ENCODE results near the gene FAM240A.
"Not testable (repeated sequence)": the region's sequence is repeated elsewhere in the genome, so short reads cannot be mapped to it uniquely, and the experiment has no call there.

The FAM240A gene

DNA sequence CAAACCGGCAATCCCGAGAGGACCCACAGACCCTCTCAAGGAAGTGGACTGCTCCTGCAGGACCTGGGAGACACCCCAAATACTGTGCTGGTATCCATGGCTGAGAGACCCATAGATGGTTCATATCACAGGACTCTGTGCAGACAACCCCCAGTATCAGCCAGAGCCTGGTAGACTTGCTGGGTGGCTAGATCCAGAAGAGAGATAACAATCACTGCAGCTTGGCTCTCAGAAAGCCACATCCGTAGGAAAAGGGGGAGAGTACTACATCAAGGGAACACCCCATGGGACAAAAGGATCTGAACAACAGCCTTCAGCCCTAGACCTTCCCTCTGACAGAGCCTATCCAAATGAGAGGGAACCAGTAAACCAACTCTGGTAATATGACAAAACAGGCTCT lies 25.1 kb upstream of the FAM240A start:
- not testable (repeated sequence) for DNase-seq

DNA sequence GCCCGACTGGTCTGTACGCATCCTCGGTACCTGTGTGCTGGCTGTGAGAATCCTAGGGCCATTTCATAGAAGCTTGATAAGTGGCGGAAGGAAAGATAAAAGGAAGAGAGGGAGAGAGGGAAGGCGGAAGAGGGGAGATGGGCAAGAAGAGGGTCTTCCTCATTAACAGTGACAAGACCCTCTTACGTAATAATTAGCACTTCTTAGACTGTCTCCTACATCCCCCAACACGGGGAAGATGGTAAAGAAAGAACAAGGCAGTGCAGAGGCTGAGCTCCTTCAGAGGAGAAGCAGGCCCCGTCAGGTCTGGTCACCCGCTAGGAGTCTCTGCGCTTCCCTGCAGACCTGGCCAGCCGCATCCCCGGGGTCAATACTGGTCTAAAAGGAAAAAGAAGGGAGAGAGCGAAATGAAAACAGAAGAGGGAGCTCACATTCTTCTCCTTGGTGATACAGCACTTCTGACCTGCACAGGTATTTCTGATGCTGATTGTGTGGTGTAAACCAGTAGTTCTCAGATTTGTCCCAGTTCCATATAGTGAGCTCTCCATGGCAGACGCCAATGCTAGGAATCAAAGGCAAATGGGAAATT lies 19.0 kb upstream of the FAM240A start:
- DNase-seq, result no peak

DNA sequence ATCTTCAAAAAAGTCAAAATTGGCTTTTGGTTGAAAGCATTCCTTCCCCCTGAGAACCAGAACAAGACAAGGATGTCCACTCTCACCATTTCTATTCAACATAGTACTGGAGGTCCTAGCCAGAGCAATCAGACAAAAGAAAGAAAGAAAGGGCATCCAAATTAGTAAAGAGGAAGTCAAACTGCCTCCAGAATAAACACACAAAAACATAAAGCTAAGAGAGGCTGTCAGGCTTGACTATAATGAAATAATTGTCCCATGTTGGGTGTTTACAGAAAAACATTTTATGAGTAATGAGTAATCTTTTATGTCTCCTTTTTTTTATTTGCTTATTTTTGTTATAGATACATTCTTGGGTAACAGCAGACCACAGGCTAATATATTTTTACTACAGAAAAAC lies 18.3 kb upstream of the FAM240A start:
- DNase-seq, result no peak

DNA sequence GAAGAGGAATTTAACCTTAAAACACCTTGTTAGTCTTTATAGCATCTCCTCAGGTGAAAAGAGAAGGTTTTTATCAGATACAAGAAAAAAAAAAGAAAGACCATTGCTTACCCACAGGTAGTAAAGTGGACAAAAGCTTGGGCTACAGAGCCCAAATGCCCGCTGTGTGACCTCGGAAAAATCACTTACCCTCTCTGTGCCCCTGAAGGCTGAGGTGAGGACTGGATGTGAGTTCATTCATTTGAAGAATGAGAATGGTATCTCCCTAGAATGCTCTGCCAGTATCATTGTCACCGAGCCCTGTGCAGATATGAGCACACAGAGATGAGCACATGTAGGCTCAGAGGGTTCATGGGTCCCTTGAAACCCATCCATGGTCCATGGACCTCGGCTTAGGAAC lies 17.6 kb upstream of the FAM240A start:
- DNase-seq, result no peak

DNA sequence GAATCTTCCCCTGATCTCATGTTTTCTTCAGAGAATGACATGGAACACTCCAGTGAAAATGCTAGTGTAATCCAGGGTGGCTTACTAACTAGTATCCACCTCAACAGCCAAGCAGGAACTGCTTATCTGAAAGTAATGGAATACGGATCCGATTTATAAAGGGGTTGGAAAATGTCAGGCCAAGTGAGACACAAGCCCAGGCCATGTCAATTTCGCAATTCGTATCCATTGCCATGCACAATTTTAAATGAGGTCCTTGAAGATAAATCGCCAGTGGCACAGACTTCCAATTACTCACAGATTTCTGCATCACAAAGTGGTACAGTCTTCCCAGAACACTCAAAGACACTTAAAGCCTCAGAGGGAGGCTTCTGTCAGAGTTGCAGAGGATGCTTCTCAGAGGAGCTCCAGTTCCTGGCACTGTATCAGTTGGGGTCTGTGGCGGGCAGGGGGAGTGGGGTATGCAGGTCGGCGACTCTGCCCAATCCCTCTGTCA lies 16.5 kb upstream of the FAM240A start:
- no peak for DNase-seq

DNA sequence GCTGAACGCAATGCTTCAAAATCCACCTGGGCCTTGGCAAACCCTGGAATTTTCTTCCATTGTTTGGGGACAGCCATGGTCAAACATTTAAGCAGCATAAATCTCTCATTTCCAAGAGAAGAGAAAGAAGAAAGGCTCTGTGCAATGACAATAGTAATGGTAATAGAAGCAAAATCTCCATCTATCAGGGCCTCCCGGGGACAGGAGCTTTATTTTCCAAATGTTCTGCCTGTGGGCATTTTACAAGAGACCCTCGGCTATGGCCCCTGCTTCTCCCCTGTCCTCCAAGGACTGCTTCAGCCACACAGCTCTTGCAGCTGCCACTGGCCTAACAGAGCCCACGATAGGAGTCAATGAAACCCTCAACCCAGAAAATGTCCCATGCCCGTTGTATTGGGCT lies 12.7 kb upstream of the FAM240A start:
- DNase-seq, result no peak

DNA sequence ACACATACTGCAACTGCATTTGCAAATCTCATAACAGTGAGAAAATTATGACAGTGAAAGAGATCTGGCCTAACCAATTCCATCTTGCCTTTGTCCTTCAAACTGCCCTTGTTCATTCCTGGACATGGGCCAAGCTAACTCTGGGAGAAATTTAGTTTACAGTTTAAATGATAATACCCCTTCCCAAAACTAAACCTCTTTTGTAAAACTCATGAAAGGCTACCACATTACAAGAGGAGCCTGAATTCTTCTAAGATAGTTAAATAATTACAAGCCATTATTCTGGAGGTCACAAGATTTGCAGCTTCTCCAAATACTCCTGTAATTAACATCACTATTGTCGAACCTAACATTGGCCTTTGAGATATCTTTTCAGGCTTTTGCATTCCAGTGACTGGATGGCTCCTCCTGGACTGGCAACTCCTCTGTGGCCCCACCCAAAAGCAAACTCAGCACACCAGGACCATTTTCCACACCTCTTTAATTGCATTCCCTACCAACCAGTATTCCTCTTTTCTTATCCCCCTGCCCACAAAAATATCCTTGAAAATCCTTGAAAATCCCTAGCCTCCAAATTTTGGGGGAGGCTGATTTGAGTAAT lies 8.8 kb upstream of the FAM240A start:
- DNase-seq, result no peak

DNA sequence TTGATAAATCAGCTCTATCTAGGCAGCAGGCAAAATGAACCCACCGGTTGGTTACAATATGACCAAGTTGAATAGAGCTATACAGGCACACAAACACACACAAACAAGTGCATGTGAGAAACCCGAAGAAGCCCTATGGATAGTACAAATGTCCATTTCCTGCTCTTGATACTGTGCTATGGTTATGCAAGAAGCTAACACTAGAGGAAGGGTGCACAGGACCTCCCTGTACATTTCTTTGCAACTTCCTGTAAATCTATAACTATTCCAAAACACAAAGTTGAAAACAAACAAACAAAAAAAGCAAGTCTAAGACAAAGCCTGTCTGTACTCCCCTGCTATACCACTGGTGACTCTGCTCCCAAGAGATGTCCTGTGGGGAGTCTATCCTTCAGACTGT lies 8.2 kb upstream of the FAM240A start:
- DNase-seq, result no peak

DNA sequence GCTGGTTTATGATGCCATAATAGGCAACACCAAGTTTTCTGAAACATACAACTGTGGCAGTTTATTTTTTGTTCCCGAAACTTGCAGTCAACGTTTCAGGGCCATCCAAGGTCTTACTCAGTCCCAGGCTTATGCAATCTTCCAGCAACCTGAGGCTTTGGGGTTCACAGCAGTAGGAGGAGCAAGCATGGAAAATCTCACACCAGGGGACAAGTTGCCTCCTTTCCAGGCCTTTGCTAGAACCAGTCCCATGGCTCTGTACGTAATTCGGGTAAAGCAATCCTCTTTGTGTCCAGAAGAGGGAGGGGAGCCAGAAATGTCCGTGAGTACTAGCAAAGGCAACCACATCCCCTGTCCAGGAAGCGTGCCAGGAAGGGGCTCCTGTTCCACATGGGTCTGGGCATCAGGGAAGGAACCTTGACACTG lies 4.7 kb upstream of the FAM240A start:
- no peak for DNase-seq

DNA sequence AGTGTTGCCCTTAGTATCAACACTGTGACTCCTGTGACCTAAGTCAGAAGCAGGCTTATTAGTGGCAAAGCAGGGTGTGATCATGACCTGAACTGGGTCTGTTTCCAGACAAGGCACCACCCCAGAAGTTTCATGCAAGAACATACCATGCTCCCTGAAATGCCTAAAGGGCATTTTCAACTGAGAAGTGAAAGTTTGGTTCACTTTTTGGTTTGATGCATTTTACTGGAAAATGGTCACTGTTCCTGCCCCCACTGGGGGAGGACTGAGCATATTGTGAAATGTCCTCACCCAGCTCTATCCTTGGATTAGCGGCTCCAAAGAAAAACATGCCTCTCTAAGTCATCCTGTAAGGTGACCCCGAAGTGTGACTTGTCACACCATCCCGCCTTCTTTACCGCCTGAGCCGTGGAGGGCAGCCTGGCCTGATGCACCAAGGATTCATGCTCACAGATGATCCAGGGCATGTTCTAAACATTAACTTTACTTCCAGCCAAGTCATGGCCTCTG lies 3.1 kb upstream of the FAM240A start:
- no peak for DNase-seq

DNA sequence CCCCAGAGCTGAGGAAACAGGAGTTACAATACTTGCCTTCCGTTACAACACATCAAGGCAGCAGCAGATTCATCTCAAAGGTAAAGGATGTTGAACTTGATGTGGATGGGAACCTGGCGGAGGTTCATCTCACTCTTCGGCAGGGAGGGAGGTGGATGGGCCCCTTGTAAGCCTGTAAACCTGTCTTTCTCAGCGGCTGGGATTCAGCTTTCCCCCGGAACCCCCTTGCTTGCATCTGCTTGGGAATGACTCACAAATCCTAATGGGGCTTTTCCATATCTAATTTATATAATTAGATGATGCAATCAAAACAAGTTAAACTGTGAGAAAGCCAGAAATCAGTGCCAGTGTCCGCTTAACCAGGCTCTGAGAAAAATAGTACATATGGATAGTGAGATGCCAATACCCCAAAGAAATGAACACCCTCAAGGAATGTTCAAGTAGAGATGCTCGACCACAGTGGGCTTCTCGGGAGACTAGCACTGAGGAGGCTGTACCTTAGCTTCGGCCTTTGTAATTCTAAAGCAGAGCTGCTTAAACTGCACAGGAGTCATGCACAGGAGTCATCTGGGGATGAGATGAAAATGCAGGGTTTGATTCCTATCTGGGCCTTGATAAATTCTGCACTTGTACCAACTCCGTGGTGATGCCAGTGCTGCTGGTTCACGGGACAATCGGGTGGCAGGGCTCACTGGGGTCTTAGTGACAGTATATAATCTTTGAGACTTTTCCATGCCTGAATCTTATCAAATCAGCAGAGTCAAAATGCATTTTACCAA lies 2.2 kb upstream of the FAM240A start:
- DNase-seq, result no peak

DNA sequence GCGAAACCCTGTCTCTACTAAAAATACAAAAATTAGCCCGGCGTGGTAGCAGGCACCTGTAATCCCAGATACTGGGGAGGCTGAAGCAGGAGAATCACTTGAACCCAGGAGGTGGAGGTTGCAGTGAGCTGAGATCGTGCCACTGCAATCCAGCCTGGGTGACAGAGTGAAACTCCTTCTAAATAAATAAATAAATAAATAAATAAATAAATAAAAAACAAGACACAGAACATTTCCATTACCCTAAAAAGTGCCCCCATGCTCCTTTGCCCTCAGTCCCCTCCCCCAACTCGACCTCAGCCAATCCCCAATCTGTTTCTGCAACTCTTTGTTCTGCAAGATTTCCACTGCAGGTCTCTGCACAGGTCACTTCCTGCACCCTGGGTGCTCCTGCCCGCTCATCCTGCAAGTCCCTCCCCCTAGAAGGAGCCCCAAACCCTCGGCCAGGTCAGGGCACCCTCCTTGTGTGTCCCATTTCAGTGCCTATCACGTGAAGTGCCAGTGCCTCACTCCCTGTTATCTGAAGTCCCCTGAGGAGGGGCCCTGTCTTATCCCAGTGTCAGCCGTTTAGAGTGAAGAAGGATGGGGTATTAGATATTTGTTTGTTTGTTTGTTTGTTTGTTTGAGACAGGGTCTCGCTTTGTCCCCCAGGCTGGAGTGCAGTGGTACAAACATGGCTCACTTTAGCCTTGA lies 1.1 kb downstream of the FAM240A start:
- no peak for DNase-seq

DNA sequence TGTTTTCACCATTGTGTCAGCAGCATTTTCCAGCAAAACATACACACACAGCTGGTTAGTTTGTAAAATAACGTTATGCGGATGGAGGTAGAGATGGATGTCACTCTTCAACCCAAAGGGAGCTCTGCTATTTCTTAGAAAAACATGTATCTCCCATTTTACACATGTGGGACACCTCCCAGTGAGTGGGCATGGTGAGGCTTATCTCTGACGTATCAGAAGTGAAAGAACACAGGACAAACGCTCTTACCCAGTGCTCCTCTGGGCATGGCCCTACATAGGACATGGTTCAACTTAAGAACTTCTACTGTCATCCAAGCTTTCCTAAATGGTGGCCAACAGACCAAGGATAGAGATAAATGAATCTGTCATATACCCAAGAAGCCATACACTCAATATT lies 2.1 kb downstream of the FAM240A start:
- no peak for DNase-seq

DNA sequence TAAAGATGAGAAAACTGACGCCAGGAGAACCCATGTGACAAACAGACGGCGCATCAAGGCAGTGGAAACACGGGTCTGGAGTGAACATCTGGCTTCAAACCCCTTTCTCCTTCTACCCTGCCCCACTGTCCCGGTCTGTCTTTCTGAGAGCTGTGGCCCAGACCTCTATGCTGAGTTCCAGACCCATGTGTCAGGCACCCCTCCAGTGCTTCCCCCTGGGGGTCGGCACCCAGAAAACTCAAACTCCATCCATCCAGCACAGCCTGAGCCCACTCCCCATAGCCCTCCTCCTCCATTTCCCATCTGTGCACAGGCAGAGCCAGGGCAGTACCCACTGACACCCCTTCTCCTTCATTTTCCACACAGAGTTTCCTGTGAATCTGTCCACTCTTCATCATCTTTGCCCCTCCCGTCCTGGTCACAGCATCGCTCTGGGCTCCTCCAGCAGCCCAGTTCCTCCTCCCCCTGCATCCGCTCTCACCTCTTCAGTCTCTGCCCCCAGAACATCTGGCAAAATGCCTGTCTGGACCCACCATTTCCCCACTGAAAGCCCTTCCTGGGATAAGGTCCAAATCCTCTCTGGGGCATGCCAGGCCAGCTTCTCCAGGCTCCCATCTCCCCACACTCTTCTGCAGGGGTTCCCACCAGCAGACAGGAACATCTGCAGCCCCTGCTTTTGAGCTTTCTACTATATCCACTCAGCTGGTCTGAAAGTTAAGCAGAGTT lies 2.9 kb downstream of the FAM240A start:
- no peak for DNase-seq

DNA sequence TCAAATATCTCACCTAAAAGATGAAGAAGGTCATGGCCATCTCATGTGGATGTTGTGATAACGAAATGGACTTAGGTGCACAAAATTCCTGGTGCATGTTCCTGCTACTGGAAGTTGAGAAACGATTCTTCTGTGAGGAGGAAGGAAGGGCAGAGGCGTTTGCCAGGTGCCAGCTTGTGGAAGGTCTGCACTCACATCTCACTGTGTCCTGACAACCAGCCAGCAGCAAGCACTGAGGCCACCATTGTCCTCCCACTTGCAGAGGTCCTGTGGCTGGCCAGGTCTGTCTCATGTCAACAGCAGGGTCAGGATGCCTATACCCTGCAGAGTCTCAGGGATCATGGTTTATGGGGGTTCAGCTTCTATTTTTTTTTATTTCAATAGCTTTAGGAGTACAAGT lies 3.7 kb downstream of the FAM240A start:
- no peak for DNase-seq

DNA sequence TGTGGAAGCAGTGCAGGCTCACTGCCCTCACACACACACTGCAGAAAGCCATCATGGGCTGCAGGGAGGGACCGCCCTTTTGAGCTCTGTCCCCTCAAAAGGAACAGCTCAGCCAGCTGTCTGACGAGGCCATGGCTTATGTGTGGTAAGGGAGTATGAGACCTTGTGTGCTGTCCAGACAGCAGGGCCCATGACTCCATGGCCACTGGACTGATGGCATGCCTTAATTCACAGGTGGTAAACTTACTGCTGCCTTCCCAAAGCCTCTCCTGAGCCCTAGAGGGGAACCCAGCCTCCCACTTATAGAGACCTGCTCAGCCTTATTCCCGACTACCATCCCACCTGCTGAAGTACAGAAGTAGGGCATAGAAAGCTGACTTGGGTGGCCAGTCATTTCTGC lies 5.6 kb downstream of the FAM240A start:
- no peak for DNase-seq

DNA sequence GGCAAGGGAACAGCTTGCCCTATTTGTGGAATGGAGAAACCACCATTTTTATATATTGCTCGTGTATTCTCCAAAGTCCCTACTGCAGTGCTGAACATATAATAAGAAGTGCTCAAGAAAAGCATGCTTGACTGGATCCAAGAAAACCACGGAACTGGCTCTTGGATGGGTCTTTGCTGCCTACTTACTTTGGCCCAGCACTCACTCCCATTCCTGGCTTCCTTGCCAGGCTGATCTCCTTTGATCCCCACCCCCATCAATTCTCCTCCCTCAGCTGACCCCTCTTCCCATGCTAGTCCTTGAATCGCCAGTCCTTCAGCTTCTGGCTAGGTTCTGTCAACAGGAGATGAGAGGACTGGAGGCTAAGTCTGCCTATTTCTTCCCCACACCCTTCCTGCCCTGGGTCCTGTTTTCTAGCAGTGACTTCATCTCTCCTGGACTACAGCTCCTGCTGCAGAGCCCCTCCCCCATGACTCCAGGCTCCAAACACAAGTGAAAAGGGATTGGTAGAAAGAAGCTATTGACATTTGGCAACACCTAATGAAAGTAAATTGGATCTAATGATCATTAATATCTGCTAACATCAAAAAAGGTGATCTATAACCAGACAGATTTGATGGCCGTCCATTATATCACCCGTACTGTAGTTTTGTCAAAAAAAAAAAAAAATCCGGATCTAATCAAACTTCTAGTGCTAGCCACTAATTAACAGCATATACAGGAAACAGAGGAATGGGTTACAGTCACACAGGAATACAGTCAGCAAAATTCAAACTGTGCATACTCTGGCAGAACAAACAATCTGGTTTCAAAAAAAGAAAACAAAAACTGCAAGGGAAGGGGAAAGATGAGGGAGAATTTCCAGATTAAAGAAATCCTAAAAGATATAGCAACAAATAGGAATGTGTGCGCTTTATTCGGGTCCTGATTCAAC lies 7.8 kb downstream of the FAM240A start:
- no peak for DNase-seq

DNA sequence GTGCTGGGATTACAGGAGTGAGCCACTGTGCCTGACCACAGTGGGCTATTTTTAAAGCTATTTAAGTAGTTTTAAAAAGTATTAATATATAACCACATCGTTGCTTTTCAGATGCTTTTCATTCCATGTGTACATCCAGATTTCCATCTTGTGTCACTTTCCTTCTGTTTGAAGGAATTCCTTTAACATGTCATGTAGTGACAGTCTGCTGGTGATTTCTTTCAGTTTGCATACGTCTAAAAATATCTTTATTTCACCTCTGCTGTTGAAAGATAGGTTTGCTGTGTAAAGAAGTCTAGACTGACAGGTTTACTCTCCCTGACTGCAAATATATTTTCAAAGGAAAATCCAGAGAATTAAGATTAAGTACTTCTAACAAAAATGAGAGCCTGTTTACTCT lies 12.2 kb downstream of the FAM240A start:
- no peak for DNase-seq

DNA sequence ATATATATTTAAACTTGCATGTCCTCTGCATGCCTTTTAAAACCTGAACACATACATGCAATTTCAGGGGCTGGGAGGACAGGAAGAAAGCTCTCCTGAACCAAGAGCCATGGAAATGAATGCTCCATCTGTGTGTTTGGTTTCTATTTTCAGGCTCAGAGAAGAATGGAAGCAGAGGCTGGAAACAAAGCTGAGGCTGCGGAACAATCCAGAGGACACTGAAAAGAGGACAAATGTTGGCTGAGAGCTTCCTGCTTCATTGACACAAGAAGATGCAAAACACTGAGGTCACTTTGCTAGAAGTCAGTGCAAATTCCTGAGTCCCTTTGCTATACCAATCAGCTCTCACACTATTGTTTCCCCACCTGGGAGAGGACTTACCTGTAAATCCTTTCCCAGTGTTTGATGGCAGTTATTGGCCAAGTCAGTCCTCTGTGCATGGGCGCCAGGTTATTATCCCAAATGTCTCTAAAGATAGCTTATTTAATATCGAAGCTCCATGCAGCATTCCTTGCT lies 12.7 kb downstream of the FAM240A start:
- DNase-seq, result no peak

DNA sequence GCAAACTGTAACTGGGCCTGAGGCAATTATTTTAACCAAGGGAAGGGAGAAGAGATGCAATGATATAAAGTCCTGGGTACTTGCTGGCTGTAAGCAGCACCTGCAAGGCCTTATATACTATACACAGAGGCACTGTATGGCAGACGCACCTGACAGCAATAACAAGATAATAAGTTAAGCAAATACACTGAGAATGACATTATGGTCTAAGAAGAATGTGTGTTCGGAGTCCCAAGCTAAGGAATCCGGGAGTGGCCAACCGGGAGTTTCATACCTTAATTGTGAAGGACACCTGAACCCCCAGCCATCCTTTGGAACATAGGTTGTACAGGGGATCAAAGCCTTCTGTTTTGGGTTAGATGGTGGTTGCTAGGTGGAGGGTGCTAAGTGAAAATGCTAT lies 13.7 kb downstream of the FAM240A start:
- DNase-seq, result no peak

DNA sequence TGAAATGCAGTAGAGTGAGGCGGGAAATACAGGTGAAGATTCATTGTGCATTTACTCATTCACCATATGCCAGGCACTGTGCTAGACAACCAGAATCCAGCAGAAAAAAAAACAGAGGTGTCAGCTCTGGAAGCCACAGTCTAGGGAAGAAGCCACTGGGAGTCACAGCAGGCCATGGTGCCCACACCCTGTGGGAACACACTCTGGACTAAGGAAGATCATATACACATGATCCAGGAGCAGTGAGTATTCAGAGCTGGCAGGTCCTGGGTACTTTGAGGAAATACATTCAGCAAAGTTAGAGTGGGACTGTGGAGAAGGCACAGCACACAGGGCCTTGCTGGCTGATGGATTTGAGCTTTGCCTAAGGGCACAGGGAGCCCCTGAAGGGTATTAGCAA lies 14.8 kb downstream of the FAM240A start:
- no peak for DNase-seq
